Vagina (tissue), 2 donors: ENCODE measurements around the gene L2HGDH. TPM values are rescaled to one million over a fixed set of nuclear protein-coding genes. Genes with fewer than 3 reads are reported as not detected.

ENCODE experiments used
- DNase-seq, 2 donors: peaks; one replicate each; pipeline ENCODE4 v3.0.0-alpha.2; 2017; ENCODE audit errors: extremely low spot score in 2 of 2
- H3K27ac ChIP-seq: fragments of 200-600 bp; sonication (generic); one replicate; pipeline ENCODE4 v1.5.1; 2019
- H3K27me3 ChIP-seq: fragments of 200-600 bp; sonication (generic); one replicate; pipeline ENCODE4 v1.5.1; 2019
- H3K36me3 ChIP-seq, 2 donors: fragments of 200-600 bp; sonication (generic); one replicate each; pipeline ENCODE4 v1.5.1; 2017 to 2019
- H3K4me1 ChIP-seq: fragments of 200-600 bp; sonication (generic); one replicate; pipeline ENCODE4 v1.5.1; 2019
- H3K4me3 ChIP-seq, 2 donors: fragments of 200-600 bp; sonication (generic); 1 replicate in 1 of 2; 2 replicates in 1 of 2; pipeline ENCODE4 v1.5.1; 2016 to 2019
- H3K9me3 ChIP-seq: fragments of 200-600 bp; sonication (generic); one replicate; pipeline ENCODE4 v1.5.1; 2019
- POLR2A ChIP-seq, 2 donors: fragments of 450-650 bp; IDR thresholded peaks; one replicate each; pipeline ENCODE4 v1.6.1; 2017; ENCODE audit warnings: antibody characterized with exemption in 2 of 2, mild to moderate bottlenecking in 2 of 2, moderate library complexity in 2 of 2
- POLR2AphosphoS5 ChIP-seq, 2 donors: sonication (generic); formaldehyde crosslinking; IDR thresholded peaks; one replicate each; pipeline ENCODE4 v1.9.0; 2017; ENCODE audit warnings: antibody characterized with exemption in 2 of 2, mild to moderate bottlenecking in 2 of 2, low read depth in 1 of 2; ENCODE audit not compliant: insufficient read depth in 1 of 2
- intact Hi-C: fragments of 100-400 bp; cut with DNase I; formaldehyde crosslinking; loops from one replicate; pipeline ENCODE4 v1.15.1; 2023
- total RNA-seq: library from RNA; depleted of rRNA; stranded (reverse); fragments of >200 nt; gene quantifications from one replicate; pipeline ENCODE4 v1.2.3, GENCODE V29; 2016
- TF ChIP-seq, protein P1 (sequence below), 3 experiments: fragments of 450-650 bp in 2 of 3; fragments of 200-600 bp in 1 of 3; sonication (generic) in 1 of 3; IDR thresholded peaks; one replicate each; pipeline ENCODE4 v1.5.1; 2017 to 2019; ENCODE audit warnings: antibody characterized with exemption in 3 of 3, mild to moderate bottlenecking in 2 of 3, moderate library complexity in 2 of 3

L2HGDH gene
- total RNA-seq, 1 donor from 2014 or later = 5.6 TPM

DNA sequence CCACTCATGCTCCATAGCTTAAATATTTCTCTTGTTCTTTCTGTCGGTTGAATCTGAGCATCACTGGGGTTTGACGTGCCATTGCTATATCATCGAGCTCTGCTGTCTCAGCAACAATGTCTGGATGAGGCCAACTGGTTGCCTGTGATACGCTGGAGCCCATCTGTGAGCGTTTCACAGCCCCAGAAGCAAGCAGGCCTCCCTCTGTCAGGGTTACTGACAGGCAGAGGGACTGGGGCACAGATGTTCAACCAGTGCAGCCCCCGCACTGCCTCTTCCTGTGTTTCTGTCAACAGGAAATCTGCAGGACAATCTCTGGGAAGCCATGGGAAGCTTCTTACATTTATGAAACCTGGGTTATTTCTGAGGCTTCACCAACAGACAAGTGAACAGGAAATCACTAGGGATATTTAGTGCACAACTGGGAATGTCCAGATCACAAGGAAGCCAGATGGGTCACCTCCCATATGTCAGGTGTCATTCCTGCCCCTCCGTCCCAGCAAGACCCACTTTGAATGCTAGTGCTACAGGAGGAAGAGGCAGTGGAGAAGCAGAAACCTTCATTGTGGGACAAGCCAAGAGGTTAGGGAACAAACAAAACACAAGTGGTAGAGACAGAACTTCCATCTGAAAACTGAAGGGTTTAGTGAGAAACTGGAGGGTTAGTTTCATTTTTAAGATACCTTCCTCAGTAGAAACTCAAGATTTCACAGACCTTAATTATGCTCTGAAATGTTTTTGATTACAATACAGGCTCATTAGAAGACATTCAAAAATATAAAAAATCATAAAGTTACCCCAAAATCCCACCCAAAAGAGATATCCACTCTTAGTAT, 24.2 kb upstream of the L2HGDH start:
- H3K4me3 ChIP-seq = no peak overlapping the region
- peaks cover 0 to 7% of the 10 kb centered on the region in 2 donors for H3K36me3 ChIP-seq
- TF ChIP-seq POLR2A (IDR thresholded peaks at IDR 0.05) (no peak), POLR2AphosphoS5 (IDR thresholded peaks at IDR 0.05; ENCODE audit: insufficient read depth in 1 of 2, low read depth in 1 of 2) (no peak)
- TF ChIP-seq, protein P1, sequence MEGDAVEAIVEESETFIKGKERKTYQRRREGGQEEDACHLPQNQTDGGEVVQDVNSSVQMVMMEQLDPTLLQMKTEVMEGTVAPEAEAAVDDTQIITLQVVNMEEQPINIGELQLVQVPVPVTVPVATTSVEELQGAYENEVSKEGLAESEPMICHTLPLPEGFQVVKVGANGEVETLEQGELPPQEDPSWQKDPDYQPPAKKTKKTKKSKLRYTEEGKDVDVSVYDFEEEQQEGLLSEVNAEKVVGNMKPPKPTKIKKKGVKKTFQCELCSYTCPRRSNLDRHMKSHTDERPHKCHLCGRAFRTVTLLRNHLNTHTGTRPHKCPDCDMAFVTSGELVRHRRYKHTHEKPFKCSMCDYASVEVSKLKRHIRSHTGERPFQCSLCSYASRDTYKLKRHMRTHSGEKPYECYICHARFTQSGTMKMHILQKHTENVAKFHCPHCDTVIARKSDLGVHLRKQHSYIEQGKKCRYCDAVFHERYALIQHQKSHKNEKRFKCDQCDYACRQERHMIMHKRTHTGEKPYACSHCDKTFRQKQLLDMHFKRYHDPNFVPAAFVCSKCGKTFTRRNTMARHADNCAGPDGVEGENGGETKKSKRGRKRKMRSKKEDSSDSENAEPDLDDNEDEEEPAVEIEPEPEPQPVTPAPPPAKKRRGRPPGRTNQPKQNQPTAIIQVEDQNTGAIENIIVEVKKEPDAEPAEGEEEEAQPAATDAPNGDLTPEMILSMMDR (IDR thresholded peaks at IDR 0.05) = no peak
- H3K27me3 ChIP-seq = no peaks in the 10 kb centered on the region
- intact Hi-C loops = no loop called here
- no peaks in the 10 kb centered on the region for H3K9me3 ChIP-seq
- peaks cover 67% of the 10 kb centered on the region for H3K4me1 ChIP-seq
- no peak for DNase-seq
- peak overlapping the region; percentile 70 for H3K27ac ChIP-seq

DNA sequence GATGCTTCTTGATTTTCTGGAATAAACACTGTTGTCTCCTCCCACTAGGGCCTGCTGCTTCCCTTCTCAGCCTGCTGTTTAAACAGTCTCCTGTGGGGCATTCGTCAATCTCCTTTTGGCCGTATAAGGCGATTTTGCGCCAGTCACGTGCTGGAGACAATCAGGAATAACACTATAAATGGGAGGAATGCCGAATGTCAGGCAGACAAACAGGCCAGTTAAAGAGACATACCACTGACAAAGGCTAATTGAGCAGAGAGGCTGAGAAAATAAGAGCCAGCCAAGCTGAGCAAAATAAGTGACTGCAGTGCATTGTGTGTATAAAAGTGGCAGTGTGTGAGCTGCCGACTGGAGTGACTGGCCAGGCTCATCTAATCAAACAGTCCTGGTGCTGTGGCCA, 23.4 kb upstream of the L2HGDH start:
- no peak for DNase-seq
- TF ChIP-seq POLR2AphosphoS5 (IDR thresholded peaks at IDR 0.05; ENCODE audit: insufficient read depth in 1 of 2, low read depth in 1 of 2) (peak in 1 of 2 donors; percentile 83), POLR2A (IDR thresholded peaks at IDR 0.05) (no peak)
- TF ChIP-seq, protein P1 (IDR thresholded peaks at IDR 0.05) = peak in 1 of 3 experiments; percentile 1
- Histone ChIP-seq H3K36me3 (peaks cover 0 to 7% of the 10 kb centered on the region in 2 donors), H3K27me3 (no peaks in the 10 kb centered on the region), H3K27ac (peak overlapping the region; percentile 70), H3K4me3 (no peak overlapping the region), H3K4me1 (peaks cover 58% of the 10 kb centered on the region), H3K9me3 (no peaks in the 10 kb centered on the region)
- intact Hi-C loops = no loop called here

DNA sequence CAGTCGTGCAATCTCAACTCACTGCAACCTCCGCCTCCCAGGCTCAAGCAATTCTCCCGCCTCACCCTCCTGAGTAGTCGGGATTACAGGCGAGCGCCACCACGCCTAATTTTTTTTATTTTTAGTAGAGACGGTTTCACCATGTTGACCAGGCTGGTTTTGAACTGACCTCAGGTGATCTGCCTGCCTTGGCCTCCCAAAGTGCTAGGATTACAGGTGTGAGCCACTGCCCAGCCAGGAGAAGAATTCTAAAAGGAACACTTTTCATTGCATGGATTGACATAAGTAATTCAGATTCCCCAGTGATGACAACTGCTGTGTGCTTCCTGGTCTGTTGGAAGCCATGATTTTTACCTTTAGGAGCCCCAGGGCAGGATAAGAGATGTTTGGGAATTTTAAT, 22.2 kb upstream of the L2HGDH start:
- peak overlapping the region; percentile 70 for H3K27ac ChIP-seq
- H3K4me1 ChIP-seq = peaks cover 48% of the 10 kb centered on the region
- DNase-seq = no peak
- no peak for TF ChIP-seq POLR2A (IDR thresholded peaks at IDR 0.05)
- TF ChIP-seq, protein P1 (IDR thresholded peaks at IDR 0.05) = no peak
- TF ChIP-seq POLR2AphosphoS5 (IDR thresholded peaks at IDR 0.05; ENCODE audit: insufficient read depth in 1 of 2, low read depth in 1 of 2) = no peak
- H3K27me3 ChIP-seq = no peaks in the 10 kb centered on the region
- H3K4me3 ChIP-seq = no peak overlapping the region
- intact Hi-C loops = no loop called here
- H3K36me3 ChIP-seq = peaks cover 0 to 17% of the 10 kb centered on the region in 2 donors
- H3K9me3 ChIP-seq = no peaks in the 10 kb centered on the region

DNA sequence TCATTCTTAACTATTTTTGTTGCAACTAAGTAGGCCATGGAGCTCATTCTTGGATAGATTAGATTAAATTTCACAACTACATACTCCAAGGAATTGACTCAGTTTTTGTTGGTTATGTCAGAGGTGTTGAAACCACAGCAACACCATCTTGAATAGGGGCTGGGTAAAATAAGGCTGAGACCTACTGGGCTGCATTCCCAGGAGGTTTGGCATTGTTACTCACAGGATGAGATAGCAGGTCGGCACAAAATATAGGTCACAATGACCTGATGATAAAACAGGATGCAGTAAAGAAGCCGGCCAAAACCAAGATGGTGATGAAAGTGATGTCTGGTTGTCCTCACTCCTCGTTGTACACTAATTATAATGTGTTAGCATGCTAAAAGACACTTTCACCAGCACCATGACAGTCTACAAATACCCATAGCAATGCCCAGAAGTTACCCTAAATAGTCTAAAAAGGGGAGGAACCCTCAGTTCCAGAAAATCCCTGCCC, 21.0 kb upstream of the L2HGDH start:
- H3K36me3 ChIP-seq = peaks cover 0 to 27% of the 10 kb centered on the region in 2 donors
- intact Hi-C loops = no loop called here
- H3K9me3 ChIP-seq = no peaks in the 10 kb centered on the region
- no peaks in the 10 kb centered on the region for H3K27me3 ChIP-seq
- TF ChIP-seq POLR2AphosphoS5 (IDR thresholded peaks at IDR 0.05; ENCODE audit: insufficient read depth in 1 of 2, low read depth in 1 of 2) (peak; percentile 32 to 35), POLR2A (IDR thresholded peaks at IDR 0.05) (no peak)
- H3K27ac ChIP-seq = peak overlapping the region; percentile 10
- peaks cover 48% of the 10 kb centered on the region for H3K4me1 ChIP-seq
- DNase-seq = no peak
- no peak overlapping the region for H3K4me3 ChIP-seq

DNA sequence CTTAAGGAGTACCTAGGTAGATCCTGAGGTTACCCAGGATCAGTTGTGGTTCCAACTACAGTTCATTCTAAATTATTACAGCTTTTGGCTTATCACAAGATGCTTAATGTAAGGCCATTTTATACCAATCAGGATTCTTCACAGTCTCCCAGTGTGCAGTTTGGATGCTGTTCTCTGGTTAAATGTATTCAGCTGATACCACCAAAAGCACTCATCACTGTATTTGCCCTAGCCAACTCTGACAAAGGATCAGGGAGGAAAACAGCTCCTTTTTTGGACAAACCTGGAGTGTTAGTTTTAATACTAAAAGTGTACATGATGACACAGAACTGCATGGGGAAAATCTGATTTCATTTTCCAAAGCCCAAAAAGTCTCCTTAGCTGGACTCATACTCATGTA, 19.6 kb upstream of the L2HGDH start:
- H3K27me3 ChIP-seq = no peaks in the 10 kb centered on the region
- H3K4me1 ChIP-seq = peaks cover 45% of the 10 kb centered on the region
- TF ChIP-seq, protein P1 (IDR thresholded peaks at IDR 0.05) = no peak
- TF ChIP-seq POLR2A (IDR thresholded peaks at IDR 0.05) (no peak), POLR2AphosphoS5 (IDR thresholded peaks at IDR 0.05; ENCODE audit: insufficient read depth in 1 of 2, low read depth in 1 of 2) (no peak)
- no peaks in the 10 kb centered on the region for H3K9me3 ChIP-seq
- peak overlapping the region; percentile 6 for H3K27ac ChIP-seq
- DNase-seq = no peak
- intact Hi-C loops = no loop called here
- peaks cover 0 to 27% of the 10 kb centered on the region in 2 donors for H3K36me3 ChIP-seq
- no peak overlapping the region for H3K4me3 ChIP-seq
